AG04449 (cell line): ENCODE data around the gene KMO.

ENCODE experiments used
- CTCF ChIA-PET: fragments of 350-600 bp; formaldehyde crosslinking; extraction: SDS; loops from one replicate; lab custom pipeline; 2021; ENCODE audit warnings: antibody characterized with exemption; lab: Yijun Ruan, JAX
- POLR2A ChIA-PET: fragments of 400-600, 350-600 bp; formaldehyde crosslinking; extraction: SDS; loops from one replicate; lab custom pipeline; 2020; ENCODE audit warnings: antibody characterized with exemption, inconsistent platforms; lab: Yijun Ruan, JAX
- DNase-seq: peaks from one replicate; pipeline ENCODE4 v3.0.0-alpha.2; 2010; ENCODE audit warnings: low read depth, low spot score
- H3K4me3 ChIP-seq: 2 replicates; pipeline ENCODE4 v1.5.1; 2011; ENCODE audit warnings: low read depth, mild to moderate bottlenecking, control low read depth, low read length
- CTCF ChIP-seq: IDR thresholded peaks from one replicate; pipeline ENCODE4 v1.5.1; 2011; ENCODE audit warnings: mild to moderate bottlenecking, moderate library complexity, low read length, control low read depth, inconsistent platforms; ENCODE audit not compliant: insufficient read depth; ENCODE audit errors: missing control alignments

Gene KMO

GRCh38 chr1:241555526-241555925 lies 23.3 kb downstream of the KMO start:
- ChIA-PET CTCF (interaction anchor here (1.0 to 2.3 kb wide), 2 partner anchors 23 to 55 kb away, joined by 3 to 7 read pairs; partner anchors contain the start of gene KMO), POLR2A (no interaction called here)
- no peak for DNase-seq
- H3K4me3 ChIP-seq, result no peak overlapping the region
- TF ChIP-seq CTCF, result no peak

GRCh38 chr1:241557031-241557430 lies 24.9 kb downstream of the KMO start:
- H3K4me3 ChIP-seq, result no peak overlapping the region
- no peak for TF ChIP-seq CTCF
- POLR2A ChIA-PET, result no interaction called here
- DNase-seq, result no peak
- CTCF ChIA-PET, result no interaction called here

- H3K4me3 ChIP-seq, result no peak overlapping the region
- no peak for TF ChIP-seq CTCF
- ChIA-PET CTCF (interaction anchor here (0.7 kb wide), 1 partner anchor 54 kb away, joined by 3 read pairs; no protein-coding TSS in a partner anchor), POLR2A (no interaction called here)
- DNase-seq, result no peak
Measured at GRCh38 chr1:241557551-241558193, 25.5 kb downstream of the KMO start.

GRCh38 chr1:241560146-241560848 lies 28.1 kb downstream of the KMO start:
- CTCF ChIA-PET, result no interaction called here
- no peak for TF ChIP-seq CTCF

DNA sequence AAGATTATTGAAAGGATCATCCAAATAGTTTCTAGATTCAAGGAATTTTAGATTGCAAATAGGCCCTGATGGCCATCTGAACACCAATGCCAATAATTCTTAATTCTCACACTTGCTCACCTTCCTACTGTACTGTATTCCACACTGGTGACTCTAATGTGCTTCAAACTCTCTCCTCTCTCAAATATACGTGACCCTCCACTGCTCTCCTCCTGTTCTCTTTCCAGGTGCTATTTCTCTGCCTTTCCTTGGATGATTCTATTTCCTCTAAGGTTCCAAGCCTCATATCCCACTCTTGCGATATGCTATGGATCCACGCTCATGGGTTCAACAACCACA lies 28.6 kb downstream of the KMO start:
- CTCF ChIA-PET, result no interaction called here
- H3K4me3 ChIP-seq, result no peak overlapping the region
- TF ChIP-seq CTCF, result no peak
- DNase-seq, result no peak
- POLR2A ChIA-PET, result no interaction called here

More at GRCh38 chr1:241560146-241560848, 28.1 kb downstream of the KMO start:
- POLR2A ChIA-PET, result no interaction called here
- H3K4me3 ChIP-seq, result no peak overlapping the region
- no peak for DNase-seq

GRCh38 chr1:241569848-241570247 lies 37.7 kb downstream of the KMO start:
- CTCF ChIA-PET, result interaction anchor here (1.4 kb wide), 1 partner anchor 39 kb away, joined by 3 read pairs; no protein-coding TSS in a partner anchor
- TF ChIP-seq CTCF, result no peak
- DNase-seq, result no peak
- POLR2A ChIA-PET, result no interaction called here
- H3K4me3 ChIP-seq, result no peak overlapping the region
